Measurements from ENCODE around the gene OR2V2. TPM values are rescaled to one million over a fixed set of nuclear protein-coding genes. Genes with fewer than 3 reads are reported as not detected.

Gene OR2V2
- total RNA-seq, 1 experiment from 2014 or later: not detected

DNA sequence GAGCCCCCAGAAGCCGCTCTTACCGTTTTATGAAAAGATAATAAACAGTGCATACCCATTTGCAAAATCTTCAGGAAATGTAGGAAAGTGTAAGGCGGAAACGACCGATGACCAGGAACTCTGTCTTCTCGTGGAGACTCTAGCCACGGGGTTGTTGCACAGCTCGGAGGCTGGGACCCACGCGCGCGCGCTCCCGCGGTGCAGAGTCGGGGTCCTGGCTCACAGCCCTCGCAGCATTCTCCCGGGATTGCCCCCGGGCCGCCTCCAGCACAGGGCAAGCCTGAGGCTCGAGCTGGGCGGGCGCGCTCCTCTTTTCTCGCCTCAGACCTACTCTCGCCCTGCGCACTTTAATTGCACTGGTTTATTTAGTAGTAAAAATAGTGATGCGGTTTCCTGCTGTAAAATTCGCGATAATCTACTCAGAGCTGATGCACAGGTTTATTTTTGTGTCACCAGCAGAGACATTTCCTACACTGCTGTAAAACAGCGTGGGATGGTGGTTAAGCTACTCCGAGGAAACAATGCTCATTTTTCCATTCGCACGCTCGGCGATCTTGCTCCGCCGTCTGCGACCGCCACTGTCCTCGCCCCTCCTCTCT is 42.1 kb downstream of the OR2V2 start:
- DNase-seq (ENCODE audit: extremely low read depth, low read depth): no peak

DNA sequence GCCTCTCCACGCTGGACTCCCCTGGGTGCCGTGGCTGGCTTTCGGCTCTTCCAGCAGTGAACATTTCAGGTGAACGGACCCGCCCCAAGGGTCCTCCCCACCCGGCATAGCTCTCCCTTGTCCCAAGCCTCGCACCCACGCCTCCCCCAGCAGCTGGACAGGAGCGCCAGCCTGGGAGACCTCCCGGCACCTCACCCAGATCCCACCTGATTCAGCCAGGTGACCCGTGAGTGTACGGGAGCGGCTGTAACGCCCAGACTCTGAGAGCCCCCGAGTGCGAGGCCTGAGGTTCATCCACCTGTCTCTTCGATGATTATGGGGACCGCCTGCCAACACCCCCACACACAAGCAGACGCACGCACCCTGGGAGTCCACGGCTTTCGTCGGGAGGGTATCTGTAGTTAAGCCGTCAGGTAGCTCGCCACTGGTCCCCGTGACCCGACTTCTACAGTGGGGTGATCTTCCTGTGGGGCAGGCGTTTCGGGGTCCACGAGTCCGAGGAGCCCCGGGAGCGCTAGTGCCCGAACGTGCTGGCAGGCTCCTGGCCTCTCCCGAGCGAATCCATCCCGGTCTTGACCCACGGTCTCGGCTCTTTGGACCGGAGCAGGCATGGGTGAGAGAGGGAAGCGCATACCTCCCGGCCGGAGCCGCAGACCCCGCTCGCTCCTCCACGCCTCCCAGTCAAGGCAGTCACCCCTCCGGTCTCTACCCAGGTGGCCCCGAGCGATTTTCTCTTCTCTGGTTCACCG is 42.8 kb downstream of the OR2V2 start:
- no peak for DNase-seq (ENCODE audit: extremely low read depth, low read depth)

DNA sequence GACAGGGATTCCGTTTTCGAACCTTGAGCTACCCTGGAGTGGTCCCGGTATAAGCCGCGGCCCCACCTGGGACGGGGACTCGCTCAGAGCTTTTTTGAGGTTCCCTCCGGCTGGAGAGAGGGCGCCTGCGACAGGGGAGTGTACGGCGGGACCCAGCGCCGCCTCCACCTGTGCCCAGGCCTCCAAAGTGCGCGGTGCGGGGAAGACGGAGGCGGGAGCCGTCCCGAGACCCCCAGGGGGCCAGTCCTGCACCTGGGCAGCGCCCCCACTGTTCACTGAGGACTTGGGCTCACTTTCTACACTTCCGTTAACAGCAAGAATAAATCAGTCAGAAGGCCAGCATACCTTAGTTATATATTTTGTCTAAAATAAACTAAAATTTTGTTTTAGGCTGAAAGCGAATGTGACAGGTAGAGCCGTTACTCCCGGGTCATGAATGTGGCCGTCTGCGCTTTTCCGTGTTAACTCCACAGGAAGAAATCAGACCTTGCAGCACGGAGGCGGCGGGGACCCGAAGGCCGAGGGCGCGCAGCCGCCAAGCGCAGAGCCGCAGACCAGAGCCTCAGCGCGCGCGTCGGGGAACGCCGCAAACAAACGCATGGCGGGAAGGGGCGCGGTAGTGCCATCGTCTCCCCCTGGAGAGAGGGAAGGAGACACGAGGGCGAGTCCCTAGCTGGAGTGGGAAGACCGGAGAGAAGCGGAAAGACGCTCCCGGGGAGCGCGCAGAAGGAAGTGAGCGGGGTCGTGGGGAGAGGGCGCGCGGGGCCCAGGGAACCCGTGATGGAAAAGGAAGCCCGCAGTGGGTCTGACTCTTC is 43.5 kb downstream of the OR2V2 start:
- DNase-seq (ENCODE audit: extremely low read depth, low read depth): no peak

DNA sequence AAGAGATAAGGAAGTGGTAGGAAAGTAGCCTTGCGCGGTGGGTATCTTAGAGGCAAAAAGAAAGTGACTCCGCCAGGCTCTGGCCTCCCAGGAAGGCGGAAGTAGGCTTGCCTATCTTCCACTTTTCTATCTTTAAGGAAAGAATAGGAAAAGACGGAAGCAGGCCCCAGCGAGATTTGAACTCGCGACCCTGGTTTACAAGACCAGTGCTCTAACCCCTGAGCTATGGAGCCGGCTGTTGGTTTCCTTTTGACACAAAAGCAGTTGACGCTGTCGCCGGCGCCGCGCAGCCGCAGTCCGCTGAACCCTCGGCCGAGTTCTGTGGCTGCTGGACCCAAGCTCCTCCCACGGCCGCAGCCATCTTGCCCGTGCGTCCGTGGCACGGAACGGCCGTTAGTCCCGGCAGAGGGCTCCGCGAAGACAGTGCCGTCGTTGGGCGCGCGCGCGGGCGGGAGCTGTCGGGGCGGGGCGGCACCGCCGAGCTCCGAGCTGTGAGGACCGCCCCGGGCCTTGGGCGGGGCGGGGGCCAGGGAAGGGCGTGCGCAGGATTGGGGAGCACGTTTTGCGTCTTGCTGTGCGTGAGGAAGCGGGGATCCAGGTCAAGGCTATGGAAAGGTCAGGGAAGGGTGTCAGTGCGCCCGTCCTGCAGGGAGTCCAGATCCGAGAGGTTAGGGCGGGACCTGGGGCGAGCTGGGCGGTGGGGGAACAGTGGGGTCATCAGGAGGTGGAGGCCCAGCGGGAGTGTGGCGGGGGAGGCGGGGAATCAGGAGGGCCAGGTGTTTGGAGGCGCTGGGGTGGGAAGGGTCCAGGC is 44.3 kb downstream of the OR2V2 start:
- peak; percentile 96 for DNase-seq (ENCODE audit: extremely low read depth, low read depth)

- no peak for DNase-seq (ENCODE audit: extremely low read depth, low read depth)
Measured at GRCh38 chr5:181192337-181193046, 45.1 kb downstream of the OR2V2 start.

DNA sequence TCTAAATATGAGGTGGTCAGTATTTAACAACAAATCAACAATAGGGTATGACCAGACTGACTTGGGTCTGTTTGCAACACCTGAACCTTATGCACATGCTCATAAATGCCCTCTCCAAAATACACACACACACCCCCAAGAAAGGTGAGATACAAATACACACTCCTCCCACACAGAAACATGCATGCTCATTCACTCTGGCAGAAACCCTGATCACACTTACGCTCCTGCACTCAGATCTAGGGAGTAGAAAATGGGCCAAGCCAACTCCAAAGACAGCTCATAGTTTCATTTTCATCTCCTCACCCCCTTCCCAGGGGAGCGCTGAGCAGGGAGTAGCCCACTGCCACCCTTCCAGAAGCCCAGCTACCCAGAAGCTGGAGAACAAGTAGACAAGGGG is 46.3 kb downstream of the OR2V2 start:
- DNase-seq (ENCODE audit: extremely low read depth, low read depth): no peak

GRCh38 chr5:181194489-181195248 is 47.3 kb downstream of the OR2V2 start:
- no peak for DNase-seq (ENCODE audit: extremely low read depth, low read depth)

DNA sequence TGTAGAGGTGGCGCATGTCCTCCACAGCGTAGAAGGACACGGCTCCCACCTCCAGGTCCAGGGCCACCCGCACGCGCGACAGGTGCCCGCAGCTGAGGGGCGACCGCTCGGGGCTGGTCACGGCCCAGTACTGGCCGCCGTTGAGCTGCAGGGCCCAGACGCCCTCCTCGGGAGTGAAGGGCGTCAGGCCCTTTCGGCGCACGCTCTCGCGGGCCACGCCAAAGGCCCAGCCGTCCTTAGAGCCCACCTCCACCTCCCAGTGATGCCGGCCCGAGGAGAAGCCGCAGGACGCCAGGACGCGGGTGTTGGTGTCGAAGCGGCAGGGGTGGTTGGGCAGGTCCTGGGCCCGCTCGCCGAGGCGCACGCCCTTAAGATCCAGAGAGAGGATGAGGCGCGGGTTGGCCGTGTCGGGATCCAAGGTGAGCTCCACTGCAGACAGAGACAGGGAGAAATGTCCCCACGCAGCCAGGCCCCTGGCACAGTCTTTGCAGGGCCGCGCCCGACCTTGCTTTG is 47.9 kb downstream of the OR2V2 start:
- DNase-seq (ENCODE audit: extremely low read depth, low read depth): no peak

GRCh38 chr5:181197326-181197951 is 50.1 kb downstream of the OR2V2 start:
- DNase-seq (ENCODE audit: extremely low read depth, low read depth): no peak

DNA sequence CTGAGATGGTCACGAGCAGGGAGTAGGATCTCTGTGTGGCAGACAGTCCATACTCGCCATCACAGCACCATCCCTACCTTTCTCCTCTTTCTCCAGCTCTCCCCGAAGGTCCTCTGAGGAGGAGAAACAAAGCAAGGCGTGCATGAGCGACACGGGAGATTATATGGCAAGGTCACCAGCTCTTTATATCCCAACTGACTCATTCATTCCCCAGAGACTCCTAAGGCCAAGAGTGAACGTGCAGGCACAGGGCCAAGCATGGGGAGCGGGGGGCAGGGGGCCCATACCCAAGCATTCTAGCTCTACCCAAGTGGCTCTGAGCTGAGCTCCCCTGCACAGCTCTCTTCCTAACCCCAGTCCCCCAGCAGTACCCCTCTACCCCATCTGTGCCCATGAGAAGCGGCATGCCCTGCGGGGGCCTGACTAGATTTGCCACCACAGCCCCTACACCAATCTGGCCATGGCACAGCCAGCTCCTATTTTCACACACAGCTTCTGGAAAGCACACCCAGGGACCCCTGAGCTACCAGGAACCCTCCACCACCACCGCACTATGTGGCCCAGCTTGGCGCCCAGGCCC is 50.8 kb downstream of the OR2V2 start:
- DNase-seq (ENCODE audit: extremely low read depth, low read depth): no peak

DNA sequence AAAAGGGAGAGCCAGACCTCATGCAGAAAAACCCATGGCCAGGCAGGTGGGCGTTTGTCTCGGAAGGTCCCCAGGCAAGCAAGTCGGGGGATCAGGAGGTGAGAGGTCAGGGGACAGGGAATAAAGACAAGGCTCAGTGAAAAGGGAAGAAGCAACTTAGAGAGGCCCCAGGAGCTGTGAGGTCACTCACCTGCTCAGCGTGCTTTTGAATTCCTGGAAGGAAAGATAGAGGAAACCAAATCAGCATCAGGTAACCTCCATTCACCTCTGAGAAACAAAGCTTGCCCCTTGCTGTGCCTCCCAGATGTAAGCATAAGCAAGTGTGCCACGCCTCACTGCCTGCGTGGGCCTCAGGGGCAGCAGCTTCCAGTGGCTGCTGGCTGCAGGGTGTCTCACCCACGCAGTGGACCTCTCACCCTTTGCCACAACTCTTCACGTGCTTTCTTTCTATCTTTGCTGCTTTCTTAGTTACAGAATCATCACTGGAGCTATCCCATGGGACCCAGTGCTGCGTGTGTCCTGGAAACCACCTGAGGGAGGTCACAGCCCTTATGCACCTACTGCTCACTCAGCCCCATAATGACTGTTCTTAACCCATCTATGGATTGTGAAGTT is 51.6 kb downstream of the OR2V2 start:
- DNase-seq (ENCODE audit: extremely low read depth, low read depth): no peak

GRCh38 chr5:181199881-181200638 is 52.7 kb downstream of the OR2V2 start:
- DNase-seq (ENCODE audit: extremely low read depth, low read depth): no peak

DNA sequence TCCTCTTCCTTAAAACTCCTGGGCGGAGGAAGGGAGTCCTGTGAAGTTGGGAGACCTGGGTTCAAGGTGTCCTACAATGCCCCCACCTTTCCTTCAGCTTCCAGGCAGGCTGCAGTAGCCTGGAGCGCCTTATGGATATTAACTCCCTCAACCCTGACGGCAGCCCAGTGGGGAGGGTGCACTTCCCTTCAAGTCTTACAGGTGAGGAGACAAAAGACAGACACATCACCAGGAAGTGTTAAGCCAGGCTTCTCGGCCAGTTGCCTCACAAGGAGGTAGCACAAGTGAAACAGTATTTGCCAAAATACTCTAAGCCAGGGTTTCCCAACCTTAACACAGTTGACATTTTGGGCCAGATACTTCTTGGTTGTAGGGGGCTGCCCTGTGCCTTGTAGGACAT is 53.4 kb downstream of the OR2V2 start:
- DNase-seq (ENCODE audit: extremely low read depth, low read depth): no peak

DNA sequence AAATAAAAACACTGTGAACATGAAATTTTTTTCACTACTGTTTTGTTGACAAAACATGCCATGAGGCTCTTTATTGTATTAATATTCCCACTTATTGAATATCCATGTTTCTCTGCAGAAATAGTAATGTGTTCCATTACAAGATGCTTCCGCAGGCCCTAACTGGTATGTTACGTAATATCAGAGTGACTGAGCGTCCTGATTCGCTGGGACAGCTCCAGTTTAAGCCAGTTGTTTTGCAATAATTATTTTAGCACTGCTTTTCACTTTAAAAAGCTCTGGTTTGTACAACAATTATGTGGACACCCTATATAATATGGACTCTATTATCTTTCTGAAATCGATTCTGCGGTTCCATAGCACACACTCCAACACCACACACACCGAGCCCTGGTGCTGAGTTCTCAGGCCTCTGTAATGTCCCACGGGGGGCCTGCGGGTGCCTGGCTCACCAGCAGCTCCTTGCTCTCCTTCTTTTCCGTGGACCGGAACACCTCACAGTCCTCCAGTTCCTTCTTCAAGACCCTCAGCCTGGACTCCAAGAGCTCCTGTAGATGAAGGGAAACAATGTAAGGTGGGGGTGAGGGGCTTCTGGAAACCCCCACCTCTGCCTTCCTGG is 55.8 kb downstream of the OR2V2 start:
- DNase-seq (ENCODE audit: extremely low read depth, low read depth): no peak

GRCh38 chr5:181203777-181204112 is 56.4 kb downstream of the OR2V2 start:
- DNase-seq (ENCODE audit: extremely low read depth, low read depth): no peak

DNA sequence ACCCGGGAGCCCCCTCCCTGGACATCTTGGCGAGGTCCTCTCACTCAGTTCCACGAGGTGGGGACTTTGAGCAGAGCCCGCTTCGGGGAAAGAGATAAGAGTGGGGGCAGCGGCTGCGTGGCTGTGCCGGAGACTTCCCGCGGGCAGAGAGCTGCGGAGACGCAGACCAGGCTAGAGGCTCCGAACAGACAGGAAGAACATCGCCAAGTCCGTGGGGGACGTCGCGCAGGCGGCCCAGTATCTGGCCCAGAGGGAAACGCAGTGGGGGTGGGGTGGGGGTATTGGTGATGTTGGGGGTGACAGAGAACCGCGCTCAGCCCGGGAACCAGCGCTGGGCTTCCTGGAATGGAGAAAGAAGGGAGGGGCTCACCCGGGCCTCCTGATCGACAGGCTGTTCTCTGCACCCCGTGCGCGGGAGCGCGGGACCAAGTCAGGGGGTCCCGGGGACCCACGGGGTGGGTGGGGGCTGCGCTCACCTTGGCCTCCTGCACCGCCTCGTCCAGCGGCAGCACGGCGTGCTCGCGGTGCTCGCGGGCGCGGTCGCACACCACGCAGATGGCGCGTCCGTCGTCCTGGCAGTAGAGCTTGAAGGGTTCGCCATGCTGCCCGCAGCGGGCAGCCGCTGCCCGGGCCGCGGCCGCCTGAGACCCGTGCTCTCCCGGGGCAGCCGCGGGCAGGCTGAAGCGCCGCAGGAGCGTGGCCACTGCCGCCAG is 56.9 kb downstream of the OR2V2 start:
- no peak for DNase-seq (ENCODE audit: extremely low read depth, low read depth)
